ENCODE measurements around the gene MYO1G.

The MYO1G gene

DNA sequence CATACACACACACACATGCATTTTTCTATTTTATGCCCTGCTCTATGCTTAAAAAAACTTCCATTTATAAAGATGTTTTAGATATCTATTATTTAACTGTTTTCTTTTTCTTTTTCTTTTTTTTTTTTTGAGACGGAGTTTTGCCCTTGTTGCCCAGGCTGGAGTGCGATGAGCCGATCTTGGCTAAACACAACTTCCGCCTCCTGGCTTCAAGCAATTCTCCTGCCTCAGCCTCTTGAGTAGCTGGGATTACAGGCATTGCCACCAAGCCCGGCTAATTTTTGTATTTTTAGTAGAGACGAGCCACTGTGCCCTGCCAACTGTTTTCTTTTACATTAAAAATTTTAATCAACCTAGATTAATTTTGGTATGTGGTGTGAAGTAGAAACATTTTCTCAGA, 47.9 kb downstream of the MYO1G start:
- DNase-seq = no peak

DNA sequence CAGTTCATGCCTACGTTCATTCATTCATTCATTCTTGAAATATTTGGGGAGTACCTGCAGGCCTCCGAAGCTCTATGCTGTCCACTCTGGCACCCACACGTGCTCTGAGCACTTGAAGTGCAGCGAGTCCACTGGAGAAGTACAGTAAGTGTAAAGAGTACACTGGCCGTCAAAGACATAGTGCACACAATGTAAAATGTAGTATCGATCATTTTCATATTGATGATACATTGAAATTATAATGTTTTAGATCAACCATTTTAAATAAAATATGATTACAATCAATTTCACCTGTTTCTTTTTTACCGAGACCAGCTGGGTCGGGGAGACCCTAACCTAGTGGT, 56.5 kb downstream of the MYO1G start:
- no peak for DNase-seq

- peak; percentile 3 for DNase-seq
These were observed 57.0 kb downstream of the MYO1G start for GRCh38 chr7:44921607-44922350.

DNA sequence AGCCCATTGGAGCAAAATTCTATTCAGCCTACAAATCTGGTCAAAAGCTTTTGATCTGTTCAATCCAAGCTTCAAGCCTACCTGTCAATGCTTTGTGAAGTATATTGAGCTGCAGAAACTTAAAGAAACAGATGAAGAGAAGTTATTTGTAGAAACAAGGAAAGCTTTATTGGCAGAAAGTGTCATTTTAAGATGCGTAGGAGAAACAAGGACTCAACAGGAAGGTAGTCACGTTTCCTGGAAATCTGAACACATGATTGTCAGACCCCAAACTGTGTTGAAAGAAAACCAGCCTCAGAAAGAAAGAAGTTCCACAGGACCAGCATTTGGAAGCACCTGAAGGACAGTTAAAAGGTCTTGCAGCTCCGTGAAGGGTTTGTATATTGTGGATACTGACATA, 58.7 kb downstream of the MYO1G start:
- DNase-seq = no peak

DNA sequence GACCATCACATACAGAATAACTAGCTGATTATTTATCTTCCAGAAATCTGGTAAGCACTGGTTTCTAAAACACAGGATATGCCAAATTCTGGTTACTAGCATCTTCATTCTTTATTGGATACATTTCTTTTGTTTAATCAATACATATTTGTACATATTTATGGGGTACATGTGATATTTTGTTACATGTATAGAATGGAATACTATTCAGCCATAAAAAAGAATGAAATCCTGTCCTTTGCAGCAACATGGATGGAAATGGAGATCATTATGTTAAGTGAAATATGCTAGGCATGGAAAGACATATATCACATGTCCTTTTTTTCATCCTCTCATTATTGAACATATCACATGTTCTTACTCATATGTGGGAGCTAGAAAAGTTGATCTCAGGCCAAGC, 60.8 kb downstream of the MYO1G start:
- DNase-seq = no peak

GRCh38 chr7:44917465-44917864, 61.4 kb downstream of the MYO1G start:
- DNase-seq = no peak

- DNase-seq = no peak
These were observed 63.7 kb downstream of the MYO1G start for GRCh38 chr7:44914992-44915607.

DNA sequence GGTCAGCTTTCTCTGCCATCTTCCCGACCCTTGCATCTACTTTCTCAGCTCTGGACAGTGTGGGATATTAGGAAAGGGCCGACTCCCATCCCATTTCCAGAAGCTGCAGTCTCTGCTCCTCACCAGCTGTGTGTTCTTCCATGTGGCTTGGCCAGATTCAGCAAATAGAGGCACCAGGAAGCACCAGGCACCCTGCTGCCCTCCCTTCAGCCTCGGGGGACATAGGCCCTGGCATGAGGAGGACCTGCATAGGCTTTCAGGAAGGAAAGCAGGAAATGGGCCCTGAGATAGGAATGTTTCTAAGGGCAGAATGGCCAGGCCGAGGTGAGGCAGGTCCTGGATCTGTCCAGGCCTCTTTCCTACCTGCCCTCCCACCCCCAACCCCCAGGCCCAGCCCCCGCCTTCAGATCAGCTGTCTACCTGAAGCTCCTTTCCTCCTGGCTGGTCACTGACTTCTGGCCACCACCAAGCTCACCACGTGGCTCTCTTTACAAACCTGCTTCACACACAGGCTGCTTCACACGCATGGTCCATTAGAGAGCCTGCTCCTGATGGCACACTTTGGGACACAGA, 66.0 kb downstream of the MYO1G start:
- no peak for DNase-seq

All from NCI-H524 treated with DMSO at 0.1 percent for 48 hours (cell line).